Esophagus muscularis mucosa (tissue), 4 donors: Measurements from ENCODE around the gene MED13L. TPM values are rescaled to one million over a fixed set of nuclear protein-coding genes. Genes with fewer than 3 reads are reported as not detected.

ENCODE experiments used
- DNase-seq: peaks from one replicate; pipeline ENCODE4 v3.0.0-alpha.2; 2017; ENCODE audit errors: extremely low spot score
- H3K27ac ChIP-seq, 4 donors: fragments of 200-600 bp; sonication (generic); replicated peaks in 1 of 4; 1 replicate in 3 of 4; 2 replicates in 1 of 4; pipeline ENCODE4 v1.5.1; 2016 to 2019; ENCODE audit warnings: mild to moderate bottlenecking in 1 of 4
- H3K27me3 ChIP-seq, 4 donors: fragments of 200-600 bp; sonication (generic); one replicate each; pipeline versions ENCODE4 v1.5.1 to v1.6.0; 2016 to 2019
- H3K36me3 ChIP-seq, 4 donors: fragments of 200-600 bp; sonication (generic); one replicate each; pipeline ENCODE4 v1.5.1; 2016 to 2019
- H3K4me1 ChIP-seq, 4 donors: fragments of 200-600 bp; sonication (generic); one replicate each; pipeline ENCODE4 v1.5.1; 2016 to 2019
- H3K4me3 ChIP-seq, 4 donors: fragments of 200-600 bp; sonication (generic); 1 replicate in 2 of 4; 2 replicates in 2 of 4; pipeline ENCODE4 v1.5.1; 2016 to 2019; ENCODE audit warnings: mild to moderate bottlenecking in 4 of 4, moderate library complexity in 1 of 4
- H3K9me3 ChIP-seq, 4 donors: fragments of 200-600 bp; sonication (generic); 1 replicate in 3 of 4; 2 replicates in 1 of 4; pipeline ENCODE4 v1.5.1; 2016 to 2019
- EP300 ChIP-seq: sonication (generic); formaldehyde crosslinking; IDR thresholded peaks from one replicate; pipeline ENCODE4 v1.6.1; 2017; ENCODE audit warnings: antibody characterized with exemption
- POLR2A ChIP-seq: fragments of 450-650 bp; IDR thresholded peaks from one replicate; pipeline ENCODE4 v1.6.1; 2017; ENCODE audit warnings: antibody characterized with exemption, moderate library complexity, mild to moderate bottlenecking, low read depth
- POLR2AphosphoS5 ChIP-seq, 2 donors: sonication (generic); formaldehyde crosslinking; IDR thresholded peaks; one replicate each; pipeline ENCODE4 v1.6.1; 2017; ENCODE audit warnings: antibody characterized with exemption in 2 of 2
- WGBS: methylation state at CpG from one replicate; pipeline ENCODE4 v1.1.5; 2018; 5-methylcytosine and 5-hydroxymethylcytosine counted together
- intact Hi-C: fragments of 100-400 bp; cut with DNase I; formaldehyde crosslinking; loops from one replicate; pipeline ENCODE4 v1.15.1; 2023
- total RNA-seq, 4 donors: library from RNA; depleted of rRNA; stranded (reverse); fragments of >200 nt; gene quantifications; one replicate each; pipeline versions ENCODE4 v1.1.0 to v1.2.1, GENCODE V29; 2016
- TF ChIP-seq, protein P1 (sequence below), 3 experiments: fragments of 200-600 bp in 2 of 3; fragments of 450-650 bp in 1 of 3; sonication (generic) in 2 of 3; IDR thresholded peaks; one replicate each; pipeline ENCODE4 v1.5.1; 2017 to 2019; ENCODE audit warnings: antibody characterized with exemption in 3 of 3, mild to moderate bottlenecking in 2 of 3, moderate library complexity in 1 of 3

MED13L gene
- total RNA-seq, 4 donors from 2014 or later = 141 to 350 (median 175) TPM

DNA sequence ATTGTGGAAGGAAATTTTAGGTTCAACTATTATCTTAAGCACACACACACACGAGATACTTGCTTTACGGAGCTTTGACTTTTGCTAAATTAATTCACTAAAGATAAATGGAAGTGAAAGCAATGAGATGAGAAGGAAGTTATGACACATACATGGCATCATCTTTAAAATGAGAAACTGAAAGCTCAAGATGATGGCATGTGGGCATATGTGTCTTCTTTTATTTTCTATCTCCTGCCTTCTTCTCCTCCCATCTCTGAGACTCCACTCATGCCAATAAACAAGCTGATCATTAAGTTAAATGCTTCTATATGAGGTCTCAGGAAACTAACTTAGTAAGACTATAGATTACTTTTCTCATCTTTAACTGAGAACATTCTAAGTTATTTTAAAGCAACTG, 216.7 kb downstream of the MED13L start:
- Histone ChIP-seq H3K27ac (no peak overlapping the region), H3K9me3 (no peaks in the 10 kb centered on the region), H3K4me1 (peaks cover 14 to 67% (median 51%) of the 10 kb centered on the region in 4 donors), H3K4me3 (no peak overlapping the region), H3K36me3 (no peaks in the 10 kb centered on the region), H3K27me3 (no peaks in the 10 kb centered on the region)
- intact Hi-C loops = no loop called here
- WGBS = 66% methylated on average over 2 of the region's 2 CpGs
- no peak for DNase-seq
- TF ChIP-seq POLR2AphosphoS5 (IDR thresholded peaks at IDR 0.05) (no peak), EP300 (no peak), POLR2A (no peak)
- TF ChIP-seq, protein P1, sequence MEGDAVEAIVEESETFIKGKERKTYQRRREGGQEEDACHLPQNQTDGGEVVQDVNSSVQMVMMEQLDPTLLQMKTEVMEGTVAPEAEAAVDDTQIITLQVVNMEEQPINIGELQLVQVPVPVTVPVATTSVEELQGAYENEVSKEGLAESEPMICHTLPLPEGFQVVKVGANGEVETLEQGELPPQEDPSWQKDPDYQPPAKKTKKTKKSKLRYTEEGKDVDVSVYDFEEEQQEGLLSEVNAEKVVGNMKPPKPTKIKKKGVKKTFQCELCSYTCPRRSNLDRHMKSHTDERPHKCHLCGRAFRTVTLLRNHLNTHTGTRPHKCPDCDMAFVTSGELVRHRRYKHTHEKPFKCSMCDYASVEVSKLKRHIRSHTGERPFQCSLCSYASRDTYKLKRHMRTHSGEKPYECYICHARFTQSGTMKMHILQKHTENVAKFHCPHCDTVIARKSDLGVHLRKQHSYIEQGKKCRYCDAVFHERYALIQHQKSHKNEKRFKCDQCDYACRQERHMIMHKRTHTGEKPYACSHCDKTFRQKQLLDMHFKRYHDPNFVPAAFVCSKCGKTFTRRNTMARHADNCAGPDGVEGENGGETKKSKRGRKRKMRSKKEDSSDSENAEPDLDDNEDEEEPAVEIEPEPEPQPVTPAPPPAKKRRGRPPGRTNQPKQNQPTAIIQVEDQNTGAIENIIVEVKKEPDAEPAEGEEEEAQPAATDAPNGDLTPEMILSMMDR (IDR thresholded peaks at IDR 0.05) = no peak

DNA sequence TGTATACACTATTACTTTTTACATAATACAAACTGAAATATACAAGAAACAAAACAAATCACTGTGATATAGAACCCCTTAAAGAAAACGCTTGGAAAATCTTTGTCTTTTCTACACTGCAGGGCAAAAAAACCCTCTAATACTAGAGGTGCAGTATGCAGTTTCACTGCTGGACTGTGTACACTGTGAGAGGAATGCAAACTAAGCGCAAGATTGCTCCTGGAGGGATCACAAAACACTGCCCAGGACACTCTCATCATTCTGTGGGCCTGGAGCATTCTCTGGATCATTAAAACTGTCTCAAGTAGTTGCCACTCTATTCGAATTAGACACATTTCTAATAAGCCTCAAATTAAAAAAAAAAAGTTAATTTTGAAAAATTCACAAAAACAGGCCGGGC, 217.6 kb downstream of the MED13L start:
- H3K4me3 ChIP-seq = no peak overlapping the region
- WGBS = 83% methylated on average over 4 of the region's 4 CpGs
- intact Hi-C loops = no loop called here
- DNase-seq = no peak
- H3K4me1 ChIP-seq = peaks cover 10 to 58% (median 42%) of the 10 kb centered on the region in 4 donors
- H3K36me3 ChIP-seq = no peaks in the 10 kb centered on the region
- no peaks in the 10 kb centered on the region for H3K9me3 ChIP-seq
- H3K27ac ChIP-seq = no peak overlapping the region
- H3K27me3 ChIP-seq = no peaks in the 10 kb centered on the region
- TF ChIP-seq POLR2AphosphoS5 (IDR thresholded peaks at IDR 0.05) (no peak), EP300 (no peak), POLR2A (no peak)
- TF ChIP-seq, protein P1 (IDR thresholded peaks at IDR 0.05) = no peak

DNA sequence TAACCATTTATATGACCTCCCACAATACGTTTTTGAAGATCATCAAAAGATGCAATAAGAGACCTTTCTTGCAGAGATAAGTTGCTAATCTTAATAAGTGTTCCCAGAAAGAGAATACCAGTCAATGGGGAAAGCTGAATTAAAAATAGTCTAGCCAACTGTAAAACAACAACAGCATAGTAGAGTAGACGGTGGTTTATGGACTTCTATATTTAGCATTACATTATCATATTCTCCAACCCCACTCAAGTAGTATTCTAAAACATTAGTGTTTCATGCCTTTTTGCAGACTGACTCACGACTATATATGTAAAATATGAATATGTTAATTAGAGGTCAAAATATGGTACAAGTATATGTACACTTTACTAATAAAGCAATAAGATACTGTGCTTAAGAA, 218.9 kb downstream of the MED13L start:
- H3K4me1 ChIP-seq = peaks cover 17 to 56% (median 46%) of the 10 kb centered on the region in 4 donors
- 63% methylated on average over 3 of the region's 3 CpGs for WGBS
- intact Hi-C loops = no loop called here

DNA sequence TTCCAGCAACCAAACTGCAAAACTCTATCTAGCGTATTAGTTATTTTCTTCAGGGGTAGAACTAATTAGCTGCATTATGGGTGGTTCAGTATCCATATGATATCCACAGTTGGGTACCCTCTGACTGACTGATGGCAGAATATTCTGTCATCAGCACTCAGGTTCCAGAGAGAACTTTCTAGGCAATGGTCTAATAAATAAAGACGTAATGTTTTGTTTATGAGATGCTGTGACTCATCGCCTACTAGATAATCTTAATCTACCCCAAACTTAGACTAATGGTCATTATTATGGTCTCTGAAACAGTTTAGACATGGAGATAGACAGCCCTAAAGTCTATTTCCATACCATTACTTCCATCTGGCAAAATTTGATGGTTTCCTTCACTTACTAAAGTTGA, 220.1 kb downstream of the MED13L start:
- WGBS = 82% methylated on average over 3 of the region's 3 CpGs
- H3K4me1 ChIP-seq = peaks cover 18 to 55% (median 46%) of the 10 kb centered on the region in 4 donors
- intact Hi-C loops = no loop called here

More for the DNA sequence above, 218.9 kb downstream of the MED13L start:
- Histone ChIP-seq H3K4me3 (no peak overlapping the region), H3K27me3 (no peaks in the 10 kb centered on the region), H3K9me3 (no peaks in the 10 kb centered on the region), H3K36me3 (no peaks in the 10 kb centered on the region), H3K27ac (no peak overlapping the region)
- no peak for DNase-seq
- TF ChIP-seq EP300 (no peak), POLR2A (no peak), POLR2AphosphoS5 (IDR thresholded peaks at IDR 0.05) (no peak)
- TF ChIP-seq, protein P1 (IDR thresholded peaks at IDR 0.05) = no peak

More for the DNA sequence above, 220.1 kb downstream of the MED13L start:
- no peaks in the 10 kb centered on the region for H3K36me3 ChIP-seq
- no peak overlapping the region for H3K4me3 ChIP-seq
- H3K27me3 ChIP-seq = no peaks in the 10 kb centered on the region
- no peaks in the 10 kb centered on the region for H3K9me3 ChIP-seq
- H3K27ac ChIP-seq = no peak overlapping the region
- DNase-seq = no peak
- TF ChIP-seq POLR2A (no peak), POLR2AphosphoS5 (IDR thresholded peaks at IDR 0.05) (no peak), EP300 (no peak)
- TF ChIP-seq, protein P1 (IDR thresholded peaks at IDR 0.05) = no peak
